ENCODE data around the gene UBASH3B.

DNA sequence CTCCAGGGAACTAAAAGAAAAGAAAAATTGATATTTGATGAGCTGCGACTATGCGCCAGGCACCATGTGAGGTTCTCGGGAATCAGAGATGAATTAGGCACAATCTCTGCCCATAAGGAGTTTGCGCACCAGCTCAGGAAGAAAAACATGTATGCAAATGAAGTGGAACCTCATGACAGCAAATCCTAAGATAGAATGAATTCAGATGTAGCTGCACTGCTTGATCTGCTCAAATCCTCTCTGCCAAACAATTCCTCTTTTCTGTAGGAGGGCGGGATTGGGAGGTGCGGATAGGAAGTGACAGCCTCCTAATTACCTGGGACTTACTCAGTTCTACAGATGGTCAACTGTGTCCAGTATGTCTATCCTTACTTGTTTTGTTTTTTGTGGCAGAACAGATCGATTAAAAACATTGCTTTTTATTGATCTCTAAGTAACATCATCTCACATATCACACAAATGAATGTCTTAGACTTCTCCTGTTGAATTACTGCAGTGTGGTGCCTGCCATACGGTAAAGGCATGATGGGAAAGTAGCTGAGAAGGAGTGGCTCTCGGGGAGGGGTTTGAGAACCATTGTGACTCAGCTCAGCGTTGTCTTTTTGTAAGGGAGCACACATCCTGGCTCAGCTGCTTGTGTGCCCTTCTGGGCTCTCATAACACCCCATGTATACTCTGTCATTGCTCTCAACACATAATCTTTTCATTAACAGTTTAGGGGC, 196.7 kb downstream of the UBASH3B start:
- TF ChIP-seq, protein P1, sequence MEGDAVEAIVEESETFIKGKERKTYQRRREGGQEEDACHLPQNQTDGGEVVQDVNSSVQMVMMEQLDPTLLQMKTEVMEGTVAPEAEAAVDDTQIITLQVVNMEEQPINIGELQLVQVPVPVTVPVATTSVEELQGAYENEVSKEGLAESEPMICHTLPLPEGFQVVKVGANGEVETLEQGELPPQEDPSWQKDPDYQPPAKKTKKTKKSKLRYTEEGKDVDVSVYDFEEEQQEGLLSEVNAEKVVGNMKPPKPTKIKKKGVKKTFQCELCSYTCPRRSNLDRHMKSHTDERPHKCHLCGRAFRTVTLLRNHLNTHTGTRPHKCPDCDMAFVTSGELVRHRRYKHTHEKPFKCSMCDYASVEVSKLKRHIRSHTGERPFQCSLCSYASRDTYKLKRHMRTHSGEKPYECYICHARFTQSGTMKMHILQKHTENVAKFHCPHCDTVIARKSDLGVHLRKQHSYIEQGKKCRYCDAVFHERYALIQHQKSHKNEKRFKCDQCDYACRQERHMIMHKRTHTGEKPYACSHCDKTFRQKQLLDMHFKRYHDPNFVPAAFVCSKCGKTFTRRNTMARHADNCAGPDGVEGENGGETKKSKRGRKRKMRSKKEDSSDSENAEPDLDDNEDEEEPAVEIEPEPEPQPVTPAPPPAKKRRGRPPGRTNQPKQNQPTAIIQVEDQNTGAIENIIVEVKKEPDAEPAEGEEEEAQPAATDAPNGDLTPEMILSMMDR (IDR thresholded peaks at IDR 0.05): no peak
- TF ChIP-seq POLR2A (IDR thresholded peaks at IDR 0.05): no peak
